Mammary epithelial cell (primary cell): ENCODE data around the gene SYNJ2.

Experiments
- CTCF ChIP-seq, 2 donors: IDR thresholded peaks in 1 of 2; conservative IDR thresholded peaks in 1 of 2; 2 replicates each; pipeline ENCODE4 v1.5.1; 2011 to 2012; ENCODE audit warnings: inconsistent platforms in 2 of 2, low read length in 2 of 2, mild to moderate bottlenecking in 2 of 2, control low read depth in 1 of 2, low read depth in 1 of 2; ENCODE audit not compliant: insufficient read depth in 1 of 2; ENCODE audit errors: extremely low read depth in 1 of 2
- EZH2 ChIP-seq: IDR thresholded peaks from 2 replicates; pipeline ENCODE4 v1.6.1; 2012; ENCODE audit warnings: low read length, inconsistent platforms, borderline replicate concordance

- TF ChIP-seq CTCF (conservative IDR thresholded peaks at IDR 0.05 in 1 of 2, IDR thresholded peaks at IDR 0.05 in 1 of 2; ENCODE audit: extremely low read depth in 1 of 2, insufficient read depth in 1 of 2, low read depth in 1 of 2, low read length in 2 of 2) = no peak
- TF ChIP-seq EZH2 = no peak
Observed at GRCh38 chr6:158095031-158095430, 113.4 kb downstream of the SYNJ2 start.
